ENCODE measurements around the gene ZNF384. TPM values are rescaled to one million over a fixed set of nuclear protein-coding genes. Genes with fewer than 3 reads are reported as not detected.

ZNF384 gene
- polyA plus RNA-seq, 1 experiment = 57.0 TPM

GRCh38 chr12:6620885-6621274, 68.3 kb downstream of the ZNF384 start:
- CTCF ChIA-PET = interaction anchor here (0.5 to 3.2 kb wide), 16 partner anchors 15 to 215 kb away, joined by 3 to 11 read pairs (median 3); partner anchors contain the start of genes LPAR5 and PTMS

GRCh38 chr12:6620137-6620884, 68.9 kb downstream of the ZNF384 start:
- H3K27me3 ChIP-seq (ENCODE audit: control insufficient read depth, insufficient read depth, low read length) = no peaks in the 10 kb centered on the region
- TF ChIP-seq, protein P1, sequence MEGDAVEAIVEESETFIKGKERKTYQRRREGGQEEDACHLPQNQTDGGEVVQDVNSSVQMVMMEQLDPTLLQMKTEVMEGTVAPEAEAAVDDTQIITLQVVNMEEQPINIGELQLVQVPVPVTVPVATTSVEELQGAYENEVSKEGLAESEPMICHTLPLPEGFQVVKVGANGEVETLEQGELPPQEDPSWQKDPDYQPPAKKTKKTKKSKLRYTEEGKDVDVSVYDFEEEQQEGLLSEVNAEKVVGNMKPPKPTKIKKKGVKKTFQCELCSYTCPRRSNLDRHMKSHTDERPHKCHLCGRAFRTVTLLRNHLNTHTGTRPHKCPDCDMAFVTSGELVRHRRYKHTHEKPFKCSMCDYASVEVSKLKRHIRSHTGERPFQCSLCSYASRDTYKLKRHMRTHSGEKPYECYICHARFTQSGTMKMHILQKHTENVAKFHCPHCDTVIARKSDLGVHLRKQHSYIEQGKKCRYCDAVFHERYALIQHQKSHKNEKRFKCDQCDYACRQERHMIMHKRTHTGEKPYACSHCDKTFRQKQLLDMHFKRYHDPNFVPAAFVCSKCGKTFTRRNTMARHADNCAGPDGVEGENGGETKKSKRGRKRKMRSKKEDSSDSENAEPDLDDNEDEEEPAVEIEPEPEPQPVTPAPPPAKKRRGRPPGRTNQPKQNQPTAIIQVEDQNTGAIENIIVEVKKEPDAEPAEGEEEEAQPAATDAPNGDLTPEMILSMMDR (IDR thresholded peaks at IDR 0.05; ENCODE audit: insufficient read depth, low read depth, low read length) = peak; percentile 61
- CTCF ChIA-PET = interaction anchor here (0.5 to 3.2 kb wide), 17 partner anchors 8 to 1154 kb away, joined by 3 to 11 read pairs (median 3); partner anchors contain the start of genes LPAR5 and PTMS
- no peaks in the 10 kb centered on the region for H3K36me3 ChIP-seq (ENCODE audit: control insufficient read depth, insufficient read depth, low read length)
- DNase-seq (ENCODE audit: low read depth) = no peak
- POLR2A ChIA-PET = no interaction called here
- 0 out of 2 replicates have a peak overlapping the region, but pooled peaks have one; percentile 2 for H3K4me3 ChIP-seq (ENCODE audit: low read depth, low read length)

More at GRCh38 chr12:6620885-6621274, 68.3 kb downstream of the ZNF384 start:
- TF ChIP-seq, protein P1 (IDR thresholded peaks at IDR 0.05; ENCODE audit: insufficient read depth, low read depth, low read length) = no peak
- POLR2A ChIA-PET = no interaction called here
- no peak for DNase-seq (ENCODE audit: low read depth)
- Histone ChIP-seq H3K4me3 (ENCODE audit: low read depth, low read length) (no peak overlapping the region), H3K36me3 (ENCODE audit: control insufficient read depth, insufficient read depth, low read length) (no peaks in the 10 kb centered on the region), H3K27me3 (ENCODE audit: control insufficient read depth, insufficient read depth, low read length) (no peaks in the 10 kb centered on the region)

DNA sequence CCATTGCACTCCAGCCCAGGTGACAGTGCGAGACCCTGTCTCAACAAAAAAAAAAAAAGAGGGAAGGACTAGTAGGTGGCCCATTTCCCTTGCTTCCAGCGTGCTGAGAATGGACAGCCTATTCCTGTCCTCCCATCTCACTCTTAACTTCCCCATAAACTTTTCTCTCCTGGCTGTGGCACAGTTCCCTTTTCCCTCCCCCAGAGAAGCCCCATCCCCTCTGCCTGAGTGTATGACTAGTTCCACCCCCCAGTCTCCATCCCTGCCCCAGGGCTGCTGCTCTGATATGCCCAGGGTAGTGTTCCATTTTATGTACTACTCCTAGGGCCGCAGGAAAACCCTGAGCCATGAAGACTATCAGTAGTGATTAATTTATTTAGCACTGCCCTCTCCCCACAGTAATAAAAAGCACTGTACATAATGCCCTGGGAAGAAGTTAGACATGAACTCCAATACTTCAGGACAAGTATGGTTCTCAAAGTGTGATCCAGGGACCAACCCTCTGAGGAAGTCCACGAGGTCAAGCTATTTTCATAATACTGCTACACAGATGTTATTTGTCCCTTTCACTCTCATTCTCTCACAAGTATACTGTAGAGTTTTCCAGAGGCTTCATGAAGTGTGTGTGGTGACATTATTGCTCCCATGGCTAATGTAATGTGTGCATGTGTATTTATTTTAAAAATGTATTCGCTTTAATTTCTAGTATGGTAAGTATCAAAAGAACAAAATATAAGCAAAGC, 70.5 kb downstream of the ZNF384 start:
- Histone ChIP-seq H3K27me3 (ENCODE audit: control insufficient read depth, insufficient read depth, low read length) (no peaks in the 10 kb centered on the region), H3K36me3 (ENCODE audit: control insufficient read depth, insufficient read depth, low read length) (no peaks in the 10 kb centered on the region), H3K4me3 (ENCODE audit: low read depth, low read length) (no peak overlapping the region)
- TF ChIP-seq, protein P1 (IDR thresholded peaks at IDR 0.05; ENCODE audit: insufficient read depth, low read depth, low read length) = no peak
- POLR2A ChIA-PET = no interaction called here
- CTCF ChIA-PET = interaction anchor here (0.6 to 3.2 kb wide), 15 partner anchors 9 to 160 kb away, joined by 3 to 11 read pairs (median 4); partner anchors contain the start of genes MLF2 and ZNF384
- no peak for DNase-seq (ENCODE audit: low read depth)

Small RNAs within 50 kb of the gene (small RNA-seq; reads per million reads assigned to genes)
- gene RNU6-781P (ENCODE audit: insufficient read length, low read depth, low replicate concordance) = not detected

Other genes with a start within 250 kb of the ZNF384 start
- gene CD27, start 244.4 kb downstream of the ZNF384 start, polyA plus RNA-seq (2011; rRNA removed) = 0.15 TPM in 1 of 2 replicates, not detected in the other
- gene TAPBPL, start 237.3 kb downstream of the ZNF384 start, polyA plus RNA-seq (2011; rRNA removed) = 13.6 and 25.8 TPM in 2 replicates
- 12.5 and 23.3 TPM in 2 replicates for gene VAMP1, start 218.7 kb downstream of the ZNF384 start, polyA plus RNA-seq (2011; rRNA removed)
- gene MRPL51, start 196.1 kb downstream of the ZNF384 start, polyA plus RNA-seq (2011; rRNA removed) = 53.4 and 117 TPM in 2 replicates
- 55.8 and 65.6 TPM in 2 replicates for gene NCAPD2, start 195.3 kb downstream of the ZNF384 start, polyA plus RNA-seq (2011; rRNA removed)
- 12,114 and 18,709 TPM in 2 replicates for gene GAPDH, start 154.9 kb downstream of the ZNF384 start, polyA plus RNA-seq (2011; rRNA removed)
- 19.6 and 31.9 TPM in 2 replicates for gene IFFO1, start 133.3 kb downstream of the ZNF384 start, polyA plus RNA-seq (2011; rRNA removed)
- 28.4 and 32.6 TPM in 2 replicates for gene NOP2, start 121.1 kb downstream of the ZNF384 start, polyA plus RNA-seq (2011; rRNA removed)
- gene CHD4, start 82.0 kb downstream of the ZNF384 start, polyA plus RNA-seq (2011; rRNA removed) = 69.8 and 87.6 TPM in 2 replicates
- gene LPAR5, start 53.4 kb downstream of the ZNF384 start, polyA plus RNA-seq (2011; rRNA removed) = 0.05 TPM in 1 of 2 replicates, not detected in the other
- gene ACRBP, start 41.9 kb downstream of the ZNF384 start, polyA plus RNA-seq (2011; rRNA removed) = 0.17 and 0.40 TPM in 2 replicates
- gene ING4, start 26.3 kb downstream of the ZNF384 start, polyA plus RNA-seq (2011; rRNA removed) = 43.0 and 61.0 TPM in 2 replicates
- 0.44 and 0.59 TPM in 2 replicates for gene PIANP, start 11.4 kb upstream of the ZNF384 start, polyA plus RNA-seq (2011; rRNA removed)
- gene COPS7A, start 34.7 kb upstream of the ZNF384 start, polyA plus RNA-seq (2011; rRNA removed) = 128 and 200 TPM in 2 replicates
- 287 and 345 TPM in 2 replicates for gene MLF2, start 63.8 kb upstream of the ZNF384 start, polyA plus RNA-seq (2011; rRNA removed)
- gene PTMS, start 77.0 kb upstream of the ZNF384 start, polyA plus RNA-seq (2011; rRNA removed) = 234 and 241 TPM in 2 replicates
- 0.28 and 0.50 TPM in 2 replicates for gene LAG3, start 83.1 kb upstream of the ZNF384 start, polyA plus RNA-seq (2011; rRNA removed)
- 0.33 and 0.42 TPM in 2 replicates for gene CD4, start 100.2 kb upstream of the ZNF384 start, polyA plus RNA-seq (2011; rRNA removed)
- 3.3 and 6.6 TPM in 2 replicates for gene GPR162, start 132.4 kb upstream of the ZNF384 start, polyA plus RNA-seq (2011; rRNA removed)
- gene P3H3, start 139.0 kb upstream of the ZNF384 start, polyA plus RNA-seq (2011; rRNA removed) = 40.9 and 71.6 TPM in 2 replicates
- 3.3 and 5.3 TPM in 2 replicates for gene GNB3, start 151.6 kb upstream of the ZNF384 start, polyA plus RNA-seq (2011; rRNA removed)
- gene CDCA3, start 161.9 kb upstream of the ZNF384 start, polyA plus RNA-seq (2011; rRNA removed) = 39.2 and 57.1 TPM in 2 replicates
- 52.9 and 90.0 TPM in 2 replicates for gene USP5, start 162.8 kb upstream of the ZNF384 start, polyA plus RNA-seq (2011; rRNA removed)
- 2,446 and 2,656 TPM in 2 replicates for gene TPI1, start 178.2 kb upstream of the ZNF384 start, polyA plus RNA-seq (2011; rRNA removed)
- 5.0 and 7.3 TPM in 2 replicates for gene SPSB2, start 183.9 kb upstream of the ZNF384 start, polyA plus RNA-seq (2011; rRNA removed)
- gene LRRC23, start 215.4 kb upstream of the ZNF384 start, polyA plus RNA-seq (2011; rRNA removed) = 12.7 and 13.3 TPM in 2 replicates
- gene ENO2, start 225.2 kb upstream of the ZNF384 start, polyA plus RNA-seq (2011; rRNA removed) = 27.9 and 29.7 TPM in 2 replicates
- gene ATN1, start 238.6 kb upstream of the ZNF384 start, polyA plus RNA-seq (2011; rRNA removed) = 13.0 and 15.9 TPM in 2 replicates